Measurements from ENCODE around the gene FYCO1.

DNA sequence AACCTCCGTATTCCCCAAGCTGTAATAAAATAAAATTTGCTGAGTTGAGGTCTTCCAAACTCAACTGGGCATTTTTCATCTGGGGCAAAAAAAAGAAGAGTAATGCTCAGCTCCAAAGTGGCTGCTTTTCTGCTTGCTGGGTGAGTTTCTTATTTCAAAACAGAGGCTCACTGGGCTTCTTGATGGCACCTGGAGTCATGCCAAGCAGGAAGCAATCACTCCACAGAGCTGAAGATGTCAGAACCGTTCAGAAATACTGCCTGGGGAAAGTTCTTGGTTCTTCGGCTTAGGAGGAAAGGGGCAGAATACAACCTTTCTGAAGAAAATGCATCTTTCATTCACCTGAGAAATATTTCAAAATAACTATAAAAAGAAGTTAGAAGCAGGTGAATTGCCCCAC, 105.2 kb downstream of the FYCO1 start:
- TF ChIP-seq, protein P1, sequence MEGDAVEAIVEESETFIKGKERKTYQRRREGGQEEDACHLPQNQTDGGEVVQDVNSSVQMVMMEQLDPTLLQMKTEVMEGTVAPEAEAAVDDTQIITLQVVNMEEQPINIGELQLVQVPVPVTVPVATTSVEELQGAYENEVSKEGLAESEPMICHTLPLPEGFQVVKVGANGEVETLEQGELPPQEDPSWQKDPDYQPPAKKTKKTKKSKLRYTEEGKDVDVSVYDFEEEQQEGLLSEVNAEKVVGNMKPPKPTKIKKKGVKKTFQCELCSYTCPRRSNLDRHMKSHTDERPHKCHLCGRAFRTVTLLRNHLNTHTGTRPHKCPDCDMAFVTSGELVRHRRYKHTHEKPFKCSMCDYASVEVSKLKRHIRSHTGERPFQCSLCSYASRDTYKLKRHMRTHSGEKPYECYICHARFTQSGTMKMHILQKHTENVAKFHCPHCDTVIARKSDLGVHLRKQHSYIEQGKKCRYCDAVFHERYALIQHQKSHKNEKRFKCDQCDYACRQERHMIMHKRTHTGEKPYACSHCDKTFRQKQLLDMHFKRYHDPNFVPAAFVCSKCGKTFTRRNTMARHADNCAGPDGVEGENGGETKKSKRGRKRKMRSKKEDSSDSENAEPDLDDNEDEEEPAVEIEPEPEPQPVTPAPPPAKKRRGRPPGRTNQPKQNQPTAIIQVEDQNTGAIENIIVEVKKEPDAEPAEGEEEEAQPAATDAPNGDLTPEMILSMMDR (conservative IDR thresholded peaks at IDR 0.05; ENCODE audit: low read length) = no peak
- no peak for TF ChIP-seq EZH2phosphoT487 (IDR thresholded peaks at IDR 0.05; ENCODE audit: borderline replicate concordance)
